Measurements from ENCODE around the gene LNP1.
A peak's percentile ranks its signal among the peaks of the same experiment; 100 is the strongest.
"Not testable (repeated sequence)": the region's sequence is repeated elsewhere in the genome, so short reads cannot be mapped to it uniquely, and the experiment has no call there.

LNP1 gene

DNA sequence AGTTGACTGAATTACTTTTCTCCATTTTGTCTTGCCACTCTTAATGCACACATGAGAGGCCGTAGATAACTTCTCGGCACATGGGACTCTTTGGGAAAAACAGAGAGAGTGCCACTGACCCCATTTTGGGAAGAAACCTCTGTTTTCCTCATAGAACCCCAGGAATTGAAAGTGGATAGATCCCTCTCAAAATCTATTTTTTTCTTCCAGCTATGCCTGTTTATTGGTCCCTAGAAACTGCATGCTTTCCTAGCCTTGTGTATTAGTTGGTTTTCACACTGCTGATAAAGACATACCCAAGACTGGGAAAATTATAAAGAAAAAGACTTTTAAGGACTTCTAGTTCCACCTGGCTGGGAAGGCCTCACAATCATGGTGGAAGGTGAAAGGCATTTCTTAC lies 67.3 kb downstream of the LNP1 start:
- no peak for DNase-seq (ENCODE audit: extremely low read depth in 1 of 2, low read depth in 1 of 2)

DNA sequence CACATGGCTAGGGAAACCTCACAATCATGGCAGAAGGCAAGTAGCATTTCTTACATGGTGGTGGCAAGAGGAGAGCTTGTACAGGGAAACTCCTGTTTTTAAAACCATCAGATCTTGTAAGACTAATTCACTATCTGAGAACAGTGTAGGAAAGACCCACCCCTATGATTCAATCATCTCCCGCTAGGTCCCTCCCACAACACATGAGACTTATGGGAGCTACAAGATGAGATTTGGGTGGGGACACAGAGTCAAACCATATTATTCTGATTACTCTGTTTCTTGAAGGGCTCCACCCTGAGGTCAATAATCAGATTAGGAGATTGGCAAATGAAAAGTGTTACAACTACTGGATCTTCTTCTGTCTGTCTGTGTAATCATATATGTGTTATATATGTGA lies 69.6 kb downstream of the LNP1 start:
- DNase-seq (ENCODE audit: extremely low read depth in 1 of 2, low read depth in 1 of 2), result no peak

DNA sequence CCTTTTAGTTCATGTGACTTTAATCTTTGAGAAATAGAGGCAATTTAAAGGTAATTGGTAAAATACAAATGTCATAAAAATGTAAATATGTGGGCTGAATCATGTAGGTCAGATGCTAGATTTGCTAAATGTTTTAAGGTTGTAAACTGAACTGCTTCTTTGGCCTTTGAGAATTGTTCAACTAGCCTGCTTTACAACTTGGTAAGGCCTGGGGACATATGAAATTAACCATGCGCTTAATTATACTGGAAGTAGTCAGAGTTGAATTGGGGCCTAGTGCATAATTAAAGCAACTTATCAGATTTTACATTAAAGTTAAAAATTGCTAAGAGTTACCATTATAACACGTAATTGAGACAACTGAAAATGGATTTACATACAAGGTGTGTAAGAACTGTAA lies 70.1 kb downstream of the LNP1 start:
- DNase-seq (ENCODE audit: extremely low read depth in 1 of 2, low read depth in 1 of 2), result no peak

DNA sequence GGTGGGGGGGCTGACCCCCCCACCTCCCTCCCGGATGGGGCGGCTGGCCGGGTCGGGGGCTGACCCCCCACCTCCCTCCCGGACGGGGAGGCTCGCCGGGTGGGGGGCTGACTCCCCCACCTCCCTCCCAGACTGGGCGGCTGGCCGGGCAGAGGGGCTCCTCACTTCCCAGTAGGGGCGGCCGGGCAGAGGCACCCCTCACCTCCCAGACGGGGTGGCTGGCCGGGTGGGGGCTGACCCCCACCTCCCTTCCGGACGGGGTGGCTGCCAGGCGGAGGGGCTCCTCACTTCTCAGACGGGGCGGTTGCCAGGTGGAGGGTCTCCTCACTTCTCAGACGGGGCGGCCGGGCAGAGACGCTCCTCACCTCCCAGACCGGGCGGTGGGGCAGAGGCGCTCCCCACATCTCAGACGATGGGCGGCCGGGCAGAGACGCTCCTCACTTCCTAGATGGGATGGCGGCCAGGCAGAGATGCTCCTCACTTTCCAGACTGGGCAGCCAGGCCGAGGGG lies 76.6 kb downstream of the LNP1 start:
- DNase-seq (ENCODE audit: extremely low read depth in 1 of 2, low read depth in 1 of 2), result not testable (repeated sequence)

DNA sequence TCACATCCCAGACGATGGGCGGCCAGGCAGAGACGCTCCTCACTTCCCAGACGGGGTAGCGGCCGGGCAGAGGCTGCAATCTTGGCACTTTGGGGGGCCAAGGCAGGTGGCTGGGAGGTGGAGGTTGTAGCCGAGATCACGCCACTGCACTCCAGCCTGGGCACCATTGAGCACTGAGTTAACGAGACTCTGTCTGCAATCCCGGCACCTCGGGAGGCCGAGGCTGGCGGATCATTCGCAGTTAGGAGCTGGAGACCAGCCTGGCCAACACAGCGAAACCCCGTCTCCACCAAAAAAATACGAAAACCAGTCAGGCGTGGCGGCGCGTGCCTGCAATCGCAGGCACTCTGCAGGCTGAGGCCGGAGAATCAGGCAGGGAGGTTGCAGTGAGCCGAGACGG lies 77.2 kb downstream of the LNP1 start:
- not testable (repeated sequence) for DNase-seq (ENCODE audit: extremely low read depth in 1 of 2, low read depth in 1 of 2)

DNA sequence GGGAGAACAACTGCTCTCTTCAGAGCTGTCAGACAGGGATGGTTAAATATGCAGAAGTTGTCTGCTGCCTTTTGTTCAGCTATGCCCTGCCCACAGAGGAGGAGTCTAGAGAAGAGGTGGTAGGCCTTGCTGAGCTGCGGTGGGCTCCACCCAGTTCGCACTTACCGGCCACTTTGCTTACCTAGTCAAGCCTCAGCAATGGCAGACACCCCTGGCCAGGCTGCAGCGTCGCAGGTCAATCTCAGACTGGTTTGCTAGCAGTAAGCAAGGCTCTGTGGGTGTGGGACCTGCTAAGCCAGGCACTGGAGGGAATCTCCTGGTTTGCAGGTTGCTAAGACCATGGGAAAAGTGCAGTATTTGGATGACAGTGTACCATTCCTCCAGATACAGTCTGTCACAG lies 78.7 kb downstream of the LNP1 start:
- DNase-seq (ENCODE audit: extremely low read depth in 1 of 2, low read depth in 1 of 2), result no peak

DNA sequence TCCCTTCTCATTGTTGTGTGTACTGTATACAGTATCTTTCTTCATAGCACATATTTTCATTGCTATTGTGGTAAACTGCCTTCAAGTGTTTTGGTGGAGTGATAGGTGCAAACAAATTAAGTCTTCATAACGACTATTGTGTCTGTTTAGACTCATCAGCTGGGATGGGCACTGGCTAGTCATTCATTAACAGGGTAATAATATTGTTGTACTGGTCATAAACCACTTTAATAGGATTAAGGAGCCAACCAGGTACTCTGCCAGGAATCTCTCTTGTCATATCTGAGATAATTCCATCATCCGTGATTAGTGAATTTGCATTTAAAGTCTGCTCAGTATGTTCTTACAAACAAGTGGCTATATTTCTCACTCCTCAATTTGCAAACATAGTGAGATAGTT lies 80.8 kb downstream of the LNP1 start:
- no peak for DNase-seq (ENCODE audit: extremely low read depth in 1 of 2, low read depth in 1 of 2)

DNA sequence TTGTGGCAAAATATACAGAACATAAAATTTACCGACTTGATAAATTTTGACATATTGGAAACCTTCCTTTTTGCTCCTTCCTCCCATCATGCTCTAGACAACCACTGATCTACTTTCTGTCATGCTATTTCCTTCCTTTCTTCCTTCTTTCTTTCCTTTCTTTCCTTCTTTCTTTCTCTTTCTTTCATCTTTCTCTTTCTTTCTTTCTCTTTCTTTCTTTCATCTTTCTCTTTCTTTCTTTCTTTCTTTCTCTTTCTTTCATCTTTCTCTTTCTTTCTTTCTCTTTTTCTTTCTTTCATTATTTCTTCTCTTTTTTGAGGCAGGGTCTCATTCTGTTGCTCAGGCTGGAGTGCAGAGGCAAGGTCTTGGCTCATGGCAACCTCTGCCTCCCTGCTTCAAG lies 82.2 kb downstream of the LNP1 start:
- no peak for DNase-seq (ENCODE audit: extremely low read depth in 1 of 2, low read depth in 1 of 2)

DNA sequence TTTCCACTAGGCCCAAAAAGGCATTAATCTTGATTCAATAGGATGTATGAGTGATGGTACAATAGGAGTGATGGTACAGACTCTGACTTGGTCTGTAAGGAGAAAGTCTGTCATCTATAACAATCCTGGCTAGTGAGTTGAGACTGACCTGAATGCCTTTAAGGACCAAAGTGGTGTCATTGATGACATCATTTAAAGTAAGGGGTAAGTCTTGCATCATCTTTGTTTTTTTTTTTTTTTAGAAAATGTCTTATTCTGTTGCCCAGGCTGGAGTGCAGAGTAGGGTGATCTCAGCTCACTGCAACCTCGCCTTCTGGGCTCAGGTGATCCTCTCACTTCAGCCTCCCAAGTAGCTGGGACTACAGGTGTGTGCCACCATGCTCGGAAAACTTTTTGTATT lies 85.5 kb downstream of the LNP1 start:
- DNase-seq (ENCODE audit: extremely low read depth in 1 of 2, low read depth in 1 of 2), result no peak

DNA sequence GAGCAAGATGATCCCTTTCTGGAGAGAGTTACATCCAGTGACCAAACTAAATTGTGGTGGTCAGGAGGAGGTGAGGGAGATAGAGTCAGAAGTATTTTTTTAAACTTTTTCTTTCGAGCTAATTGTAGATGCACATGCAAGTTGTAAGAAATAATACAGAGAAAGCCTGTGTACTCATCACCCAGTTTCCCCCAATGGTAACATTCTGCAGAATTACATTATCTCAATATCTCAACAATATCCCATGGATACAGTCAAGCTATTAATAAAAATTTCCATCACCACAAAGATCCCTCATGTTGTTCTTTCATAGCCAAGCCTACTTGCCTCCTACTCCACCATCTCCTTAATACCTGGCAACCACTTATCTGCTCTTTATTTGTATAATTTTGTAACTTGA lies 87.8 kb downstream of the LNP1 start:
- no peak for DNase-seq (ENCODE audit: extremely low read depth in 1 of 2, low read depth in 1 of 2)

DNA sequence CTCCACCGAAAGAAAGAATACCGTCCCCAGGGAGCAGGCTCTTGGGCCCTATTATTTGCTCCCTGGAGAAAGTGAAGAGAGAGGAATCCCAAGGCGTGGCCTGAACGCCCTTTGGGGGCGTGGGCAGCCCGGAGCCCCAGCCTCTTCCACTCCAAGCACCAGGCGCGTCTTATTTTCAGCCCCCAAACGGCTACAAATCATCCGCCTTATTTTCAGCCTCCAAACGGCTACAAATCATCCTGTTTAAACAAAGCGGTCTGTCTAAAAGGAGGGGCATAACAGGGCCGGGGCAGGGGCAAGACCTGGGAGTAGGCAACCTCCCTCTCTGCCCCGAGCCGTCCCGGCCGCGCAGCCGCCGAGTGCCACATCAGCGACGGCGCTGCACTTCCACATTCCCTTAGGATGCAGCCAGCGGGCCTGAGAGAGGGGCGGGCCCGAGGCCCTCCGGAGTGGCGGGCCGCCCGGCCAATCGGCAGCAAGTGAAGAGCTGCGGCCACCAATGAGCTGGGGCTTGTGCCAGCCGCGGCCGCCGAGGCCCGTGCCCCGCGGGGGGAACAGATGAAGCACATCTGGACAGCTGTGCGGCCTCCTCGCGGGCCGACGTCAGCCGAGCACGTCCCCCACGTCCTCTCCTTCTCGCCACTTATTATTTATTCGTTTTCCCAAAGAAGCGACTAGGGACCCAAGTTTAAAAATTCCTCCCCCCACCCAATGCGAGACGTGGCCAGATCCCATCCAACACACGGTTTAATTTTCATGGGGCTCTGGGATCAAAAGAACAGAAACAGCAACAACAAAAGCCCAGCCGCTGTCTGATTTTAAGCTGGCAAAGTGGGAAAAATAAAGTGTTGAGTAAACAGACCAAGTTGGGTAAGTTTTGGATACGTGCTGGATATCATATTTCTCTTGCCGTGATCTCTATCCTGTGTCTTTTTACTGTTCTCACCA lies 91.0 kb downstream of the LNP1 start, which contains the start of gene TMEM45A:
TMEM45A (plus strand) TSS at position 561 of the 948 bp plus-strand sequence. CDS start 62,593 bp downstream, outside the sequence.
- DNase-seq (ENCODE audit: extremely low read depth in 1 of 2, low read depth in 1 of 2), result peak; percentile 11 to 62

DNA sequence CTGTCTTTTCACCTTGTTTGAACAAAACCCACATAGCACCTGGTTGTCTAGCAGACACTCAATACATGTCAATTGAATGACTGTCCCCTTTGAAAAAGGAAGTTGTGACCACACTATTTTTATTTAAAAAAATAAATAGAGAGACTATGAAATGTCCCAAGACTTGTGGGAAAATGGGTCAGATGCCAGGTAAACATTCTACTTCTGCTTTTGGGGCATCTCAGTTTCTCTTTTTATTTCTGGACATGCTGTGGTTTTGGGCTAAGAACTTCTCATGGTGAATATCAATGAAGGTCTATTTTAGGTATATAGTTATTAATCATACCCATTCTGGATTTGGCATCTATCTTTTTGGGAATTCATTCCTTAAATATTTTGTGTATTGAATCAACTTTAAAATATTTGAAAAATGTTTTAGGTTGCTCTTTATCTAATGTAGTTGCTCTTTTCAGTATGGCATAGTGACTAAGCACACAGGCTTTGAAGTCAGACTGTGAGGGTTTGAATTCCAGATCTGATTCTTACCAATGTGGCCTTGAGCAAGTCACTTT lies 95.4 kb downstream of the LNP1 start:
- DNase-seq (ENCODE audit: extremely low read depth in 1 of 2, low read depth in 1 of 2), result no peak

DNA sequence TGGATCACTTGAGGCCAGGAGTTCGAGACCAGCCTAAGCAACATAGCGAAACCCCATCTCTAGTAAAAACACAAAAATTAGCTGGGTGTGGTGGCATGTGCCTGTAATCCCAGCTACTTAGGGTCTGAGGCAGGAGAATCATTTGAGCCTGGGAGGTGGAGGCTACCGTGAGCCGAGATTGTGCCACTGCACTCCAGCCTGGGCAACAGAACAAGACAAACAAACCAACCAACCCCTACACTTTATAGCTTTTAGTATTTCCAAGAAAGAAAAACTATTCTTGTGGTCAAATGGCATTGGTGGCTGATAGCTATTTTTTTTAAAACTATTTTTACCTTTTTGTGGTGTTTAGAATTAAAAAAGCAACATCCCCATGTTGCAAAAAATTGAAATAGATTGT lies 98.3 kb downstream of the LNP1 start:
- no peak for DNase-seq (ENCODE audit: extremely low read depth in 1 of 2, low read depth in 1 of 2)

DNA sequence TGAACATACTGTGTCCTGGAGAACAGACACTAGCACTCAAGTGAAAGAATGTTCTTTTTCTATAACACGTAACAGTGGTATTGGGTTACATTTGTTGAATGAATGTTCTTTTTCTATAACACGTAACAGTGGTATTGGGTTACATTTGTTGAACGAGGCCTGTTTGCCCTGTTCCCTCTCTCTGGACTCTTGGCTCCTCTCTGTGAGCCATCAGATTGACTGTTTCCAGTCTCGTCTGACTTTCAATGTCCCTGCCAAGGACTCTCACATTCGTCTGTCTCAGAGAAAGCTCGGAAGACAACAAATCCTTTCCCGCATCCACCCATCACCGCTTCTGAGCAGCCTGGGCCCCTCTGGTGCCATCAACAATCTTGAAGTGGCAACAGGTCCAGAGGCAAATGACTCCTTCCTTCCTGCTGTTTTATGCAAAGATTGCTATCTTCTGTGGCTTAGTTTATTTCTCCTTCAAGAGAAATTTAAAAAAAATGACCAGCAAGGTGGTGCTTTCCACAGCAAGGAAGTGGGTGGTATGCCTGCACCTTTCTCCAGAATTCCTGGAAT lies 99.1 kb downstream of the LNP1 start:
- DNase-seq (ENCODE audit: extremely low read depth in 1 of 2, low read depth in 1 of 2), result no peak

DNA sequence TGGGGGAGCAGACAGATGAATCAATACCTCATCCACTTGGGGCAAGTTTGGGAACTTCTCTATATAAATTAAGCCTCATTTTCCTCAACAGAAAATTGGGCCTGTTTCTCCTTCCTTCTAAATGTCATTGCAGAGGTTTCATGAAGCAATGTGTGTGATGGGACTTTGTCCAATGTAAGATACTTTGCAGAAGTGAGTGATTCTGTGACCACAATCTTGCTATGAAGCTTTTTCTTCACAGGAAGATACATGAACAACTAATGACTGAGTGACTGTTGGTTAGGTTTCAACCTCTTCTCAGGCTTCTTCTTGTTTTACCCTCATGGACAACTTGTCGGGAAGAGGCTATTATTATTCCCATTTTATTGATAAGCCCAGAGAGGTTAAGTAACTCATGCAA lies 102.1 kb downstream of the LNP1 start:
- DNase-seq (ENCODE audit: extremely low read depth in 1 of 2, low read depth in 1 of 2), result no peak
